Right kidney (tissue), 1 donor: ENCODE measurements around the gene ARHGEF2.
A peak's percentile ranks its signal among the peaks of the same experiment; 100 is the strongest.

Experiments used
- DNase-seq: peaks from one replicate; pipeline ENCODE4 v3.0.0-alpha.2; 2016

ARHGEF2 gene

DNA sequence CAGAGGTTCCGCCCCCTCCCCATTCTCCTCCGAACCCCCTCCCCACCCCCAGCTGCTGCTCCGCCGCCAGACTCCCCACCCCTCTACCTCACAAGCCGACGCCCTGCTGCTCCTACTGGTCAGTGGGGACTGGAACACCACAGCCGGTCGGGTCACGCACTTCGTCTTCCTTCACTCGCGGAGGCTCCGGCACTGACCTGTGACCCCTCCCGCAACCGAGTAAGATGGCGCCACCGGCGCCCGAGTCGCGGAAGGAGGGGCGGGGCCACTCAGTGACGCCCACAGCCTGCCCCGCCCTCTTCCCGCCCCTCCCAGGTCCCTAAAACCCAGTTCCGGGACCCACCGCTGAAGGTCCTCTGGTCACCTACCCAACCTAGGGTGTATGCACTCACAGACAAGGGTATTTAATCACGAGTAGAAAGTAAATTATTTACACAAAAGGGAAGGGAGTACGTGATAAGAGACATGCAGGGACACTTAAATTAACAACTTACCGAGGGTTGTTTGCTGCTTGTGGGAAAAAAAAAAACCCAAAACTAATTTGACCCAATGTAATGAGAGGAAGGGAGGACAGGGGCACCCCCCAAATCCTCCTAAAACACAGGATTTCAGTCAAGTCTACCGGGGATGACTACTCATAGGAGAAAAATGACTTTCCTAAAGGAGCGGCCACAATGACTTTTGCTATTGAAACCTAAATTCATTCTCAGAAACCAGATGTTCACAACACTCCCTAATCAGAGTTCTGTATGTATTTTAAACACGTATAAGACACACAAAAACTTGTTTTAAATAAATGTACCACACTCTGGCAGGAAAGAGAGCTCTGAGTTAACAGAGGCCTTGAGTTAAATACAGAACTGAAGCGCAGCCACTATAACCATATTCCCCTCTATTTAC, 66.9 kb downstream of the ARHGEF2 start, which contains the start of gene RIT1:
Gene RIT1, minus strand, starts transcription at position 194 of the 900 bp plus-strand sequence. CDS start 588 bp downstream, outside the sequence.
- peak; percentile 80 for DNase-seq

DNA sequence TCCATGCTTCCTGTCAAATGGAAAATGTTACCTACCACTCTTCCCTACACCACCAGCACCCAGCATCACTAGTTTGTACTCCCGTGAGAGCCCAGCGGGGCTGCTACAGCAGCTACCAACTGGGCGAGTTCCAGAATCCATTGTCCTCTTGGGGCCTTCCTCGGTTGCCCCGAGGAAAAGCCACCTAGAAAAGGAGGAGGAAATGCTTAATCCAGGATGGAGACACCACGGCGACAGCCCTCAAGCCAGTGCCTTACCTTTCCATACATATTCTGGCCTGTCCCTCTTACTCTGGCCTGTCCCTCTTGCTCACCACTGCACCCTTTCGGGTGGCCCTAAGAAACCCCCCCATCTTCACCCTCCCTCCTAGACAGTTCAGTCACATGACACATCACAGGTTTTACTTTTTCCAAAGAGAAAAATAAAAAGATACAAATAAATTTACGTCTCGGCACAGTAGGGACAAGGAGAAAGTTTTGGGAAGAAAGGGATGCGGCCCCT, 67.7 kb downstream of the ARHGEF2 start:
- peak; percentile 71 for DNase-seq

DNA sequence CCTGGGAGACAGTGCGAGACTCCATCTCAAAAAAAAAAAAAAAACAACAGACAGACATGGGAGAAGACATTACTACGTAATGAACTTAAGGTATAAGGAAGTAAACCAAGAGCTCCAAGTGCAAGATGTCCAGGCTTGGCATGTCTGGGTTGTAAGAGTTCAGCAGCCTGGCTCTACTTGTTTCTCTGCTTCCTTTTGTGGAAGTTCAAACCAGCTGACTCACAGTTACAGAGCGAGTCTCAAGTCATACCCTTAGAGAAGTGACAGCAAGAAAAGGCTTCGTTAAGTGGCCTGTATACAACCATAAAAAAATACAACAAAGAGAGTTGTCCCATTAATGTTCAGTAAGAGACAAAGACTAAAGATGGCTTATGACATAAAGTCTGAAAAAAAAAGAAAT, 68.5 kb downstream of the ARHGEF2 start:
- no peak for DNase-seq

DNA sequence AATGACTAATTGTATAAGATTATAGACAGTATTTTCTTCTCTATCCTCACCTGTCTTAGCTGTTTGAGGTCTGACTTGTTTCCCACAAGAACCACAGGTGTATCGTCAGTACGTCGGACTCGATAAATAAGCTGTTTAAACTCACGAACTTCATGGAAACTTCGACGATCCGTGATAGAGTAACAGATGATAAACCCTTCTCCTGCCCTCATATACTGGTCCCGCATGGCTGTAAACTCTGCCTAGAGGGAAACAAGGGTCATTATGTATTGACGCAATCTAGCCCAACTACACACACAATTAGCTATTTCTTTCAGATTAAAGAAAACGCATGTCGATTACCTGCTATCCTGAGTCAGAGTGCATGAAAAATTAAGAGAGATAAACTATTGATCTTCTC, 74.1 kb downstream of the ARHGEF2 start:
- DNase-seq: no peak

DNA sequence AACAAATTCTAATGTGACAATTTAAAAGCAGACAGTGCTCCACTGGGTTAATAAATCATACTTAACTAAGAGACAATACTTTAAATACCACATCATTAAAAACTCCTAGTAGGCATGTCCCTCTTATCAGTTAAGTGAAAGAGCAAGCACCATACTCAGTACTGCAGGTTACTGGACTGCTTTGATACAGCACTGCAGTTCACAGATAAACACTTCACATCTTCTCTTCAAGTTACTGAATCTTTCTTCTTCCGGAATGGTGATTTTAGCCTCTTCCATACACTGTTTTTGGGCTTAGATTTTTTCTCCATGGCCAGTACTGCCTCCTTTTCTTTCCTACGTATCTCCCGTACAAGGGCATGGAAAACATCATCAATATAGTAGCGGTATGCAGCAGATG, 78.2 kb downstream of the ARHGEF2 start:
- no peak for DNase-seq

DNA sequence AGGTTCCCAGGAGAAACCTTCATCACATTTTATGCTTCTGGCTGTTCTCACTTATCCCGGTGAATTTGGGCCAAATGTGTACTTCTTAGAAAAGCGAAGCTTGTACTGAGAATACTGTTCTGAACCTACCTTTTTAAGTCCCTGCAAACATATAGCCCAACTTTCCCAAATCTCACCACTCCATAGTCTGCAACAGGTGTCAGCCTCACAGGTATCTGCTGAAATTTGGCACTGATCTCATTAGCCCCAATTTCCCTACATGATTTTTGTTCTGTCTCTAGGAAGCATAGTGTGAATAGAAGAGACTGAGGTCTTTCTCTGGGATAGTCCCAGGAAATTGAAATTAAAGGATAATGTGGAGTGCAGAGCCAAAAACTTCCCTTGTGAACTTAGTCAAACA, 78.7 kb downstream of the ARHGEF2 start:
- no peak for DNase-seq

DNA sequence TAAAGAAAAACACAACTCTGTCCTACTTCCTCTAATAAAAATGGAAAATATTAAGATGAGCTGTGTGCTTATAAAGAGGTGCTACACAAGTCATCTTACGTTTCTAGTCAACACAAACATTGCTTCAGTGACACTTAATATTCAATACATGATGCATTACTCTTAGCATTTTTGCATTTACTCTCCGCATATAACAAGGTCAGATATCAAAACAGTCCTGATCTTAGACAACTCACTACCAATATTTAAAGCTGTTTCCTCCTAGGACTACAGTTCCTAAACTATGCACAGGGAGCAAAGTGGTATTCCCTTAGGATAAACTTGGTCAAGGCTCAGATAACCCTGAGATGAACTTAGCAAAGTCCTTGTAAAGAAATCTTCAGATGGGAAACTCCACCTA, 79.5 kb downstream of the ARHGEF2 start:
- DNase-seq: no peak

DNA sequence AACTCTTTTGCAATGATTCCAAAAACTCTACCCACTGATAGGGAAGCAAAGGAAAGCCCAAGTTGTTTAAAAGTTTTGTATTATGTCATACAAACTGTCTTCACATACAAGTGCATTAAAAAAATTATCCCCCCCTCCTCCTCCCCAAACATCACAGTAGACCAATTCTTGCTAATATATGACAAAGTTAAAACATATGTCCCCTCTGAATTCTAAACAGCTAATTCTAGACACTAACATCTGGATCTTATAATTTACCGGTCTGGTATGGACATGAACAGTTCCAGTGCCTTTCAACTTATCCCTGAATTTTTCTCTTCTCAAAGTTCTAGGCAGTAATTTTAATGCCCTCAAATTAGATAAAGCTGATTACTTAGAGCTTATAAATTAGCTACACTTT, 80.6 kb downstream of the ARHGEF2 start:
- DNase-seq: no peak
